PC-9 (cell line): ENCODE data around the gene RPS10. TPM values are rescaled to one million over a fixed set of nuclear protein-coding genes. Genes with fewer than 3 reads are reported as not detected.

Experiments used
- Bru-seq: library from RNA; stranded (reverse); fragments of 400-500 nt; gene quantifications from one replicate; lab custom pipeline; 2021; lab: Mats Ljungman, UMichigan
- BruChase-seq, 2 experiments: library from RNA; stranded (reverse); fragments of 400-500 nt; gene quantifications; one replicate each; lab custom pipeline; 2021; lab: Mats Ljungman, UMichigan
- BruUV-seq: library from RNA; stranded (reverse); fragments of 400-500 nt; replicated peaks from 2 replicates; lab custom pipeline; 2021; lab: Mats Ljungman, UMichigan
- CTCF ChIA-PET: fragments of 300-600 bp; sonication (Branson Sonifier 250); formaldehyde crosslinking; loops from one replicate; lab custom pipeline; 2022; ENCODE audit warnings: antibody characterized with exemption; lab: Charles Lee
- POLR2A ChIA-PET: fragments of 300-600 bp; sonication (Branson Sonifier 250); formaldehyde crosslinking; loops from one replicate; lab custom pipeline; 2022; ENCODE audit warnings: antibody characterized with exemption; ENCODE audit not compliant: unreplicated experiment; lab: Charles Lee
- DNase-seq, 2 experiments: peaks; one replicate each; pipeline versions ENCODE4 v3.0.0 to v3.0.0-alpha.2; 2015 to 2022; ENCODE audit warnings: mixed read lengths in 1 of 2
- H2AFZ ChIP-seq: fragments of 200-600 bp; sonication (generic); 2 replicates; pipeline ENCODE4 v1.8.1; 2017; ENCODE audit warnings: antibody characterized with exemption
- H3F3A ChIP-seq: fragments of 200-600 bp; sonication (generic); 2 replicates; pipeline ENCODE4 v1.8.1; 2017; ENCODE audit warnings: antibody characterized with exemption, mild to moderate bottlenecking, low read depth; ENCODE audit not compliant: insufficient read depth
- H3K27ac ChIP-seq: fragments of 200-600 bp; sonication (generic); 2 replicates; pipeline ENCODE4 v1.6.1; 2016; ENCODE audit warnings: mixed run types
- H3K27me3 ChIP-seq: fragments of 200-600 bp; sonication (generic); 2 replicates; pipeline ENCODE4 v1.6.1; 2016; ENCODE audit warnings: low read depth, mixed run types; ENCODE audit not compliant: insufficient read depth
- H3K36me3 ChIP-seq: fragments of 200-600 bp; sonication (generic); 2 replicates; pipeline ENCODE4 v1.6.1; 2016; ENCODE audit warnings: low read depth, mixed run types
- H3K4me1 ChIP-seq: fragments of 200-600 bp; sonication (generic); replicated peaks from 2 replicates; pipeline ENCODE4 v1.6.1; 2016; ENCODE audit warnings: mixed run types; ENCODE audit not compliant: insufficient read depth
- H3K4me2 ChIP-seq: fragments of 200-600 bp; sonication (generic); 2 replicates; pipeline ENCODE4 v1.6.1; 2017; ENCODE audit warnings: mixed run types
- H3K4me3 ChIP-seq: fragments of 200-600 bp; sonication (generic); 2 replicates; pipeline ENCODE4 v1.6.1; 2016; ENCODE audit warnings: mixed run types
- H3K79me2 ChIP-seq: fragments of 200-600 bp; sonication (generic); 2 replicates; pipeline ENCODE4 v1.6.1; 2017; ENCODE audit warnings: low read depth, mixed run types
- H3K9me2 ChIP-seq: fragments of 200-600 bp; sonication (generic); 2 replicates; pipeline ENCODE4 v1.8.1; 2017; ENCODE audit warnings: mild to moderate bottlenecking; ENCODE audit not compliant: insufficient read depth
- H3K9me3 ChIP-seq: fragments of 200-600 bp; sonication (generic); 2 replicates; pipeline ENCODE4 v1.8.1; 2016; ENCODE audit warnings: low read depth; ENCODE audit not compliant: insufficient read depth
- H4K20me1 ChIP-seq: fragments of 200-600 bp; sonication (generic); 2 replicates; pipeline ENCODE4 v1.8.1; 2017; ENCODE audit not compliant: insufficient read depth
- CTCF ChIP-seq: fragments of 200-600 bp; sonication (generic); conservative IDR thresholded peaks from 2 replicates; pipeline ENCODE4 v1.6.1; 2017; ENCODE audit warnings: mixed run types, antibody characterized with exemption, mild to moderate bottlenecking, moderate library complexity
- EZH2 ChIP-seq: fragments of 200-600 bp; sonication (generic); IDR thresholded peaks from 2 replicates; pipeline ENCODE4 v1.8.0; 2017; ENCODE audit warnings: antibody characterized with exemption, low read depth
- intact Hi-C: fragments of 100-400 bp; cut with micrococcal nuclease; formaldehyde crosslinking; loops from one replicate; pipeline ENCODE4 v1.10.0; 2022; ENCODE audit not compliant: unreplicated experiment
- long read RNA-seq: library from polyadenylated mRNA; stranded (forward); transcript quantifications from one replicate; pipeline ENCODE4 v2.0.0, GENCODE V29; 2022
- total RNA-seq: library from RNA; stranded (reverse); gene quantifications from 2 replicates; pipeline ENCODE4 v1.2.3, GENCODE V29; 2021

RPS10 gene
- total RNA-seq (1,786 and 2,008 TPM in 2 replicates), Bru-seq, nascent RNA (percentile 98 among the genes with signal in this experiment), BruChase-seq, experiment 1, labeled RNA remaining after a 2-hour chase (percentile 96 among the genes with signal in this experiment), BruChase-seq, experiment 2, labeled RNA remaining after a 6-hour chase (percentile 96 among the genes with signal in this experiment)
- long read RNA-seq, transcript RPS10-209 (6 exons, 588 nt): major isoform, 488 of 616 reads
- long read RNA-seq, transcript RPS10-206 (6 exons, 781 nt): minor isoform, 78 of 616 reads
- long read RNA-seq, partial matches to known transcripts: 50 of 616 reads
- long read RNA-seq, other reads (novel, unspliced or antisense): 0 of 616 reads

- H4K20me1 ChIP-seq: peaks cover 44% of the 10 kb centered on the region
- TF ChIP-seq EZH2 (no peak), CTCF (no peak)
- peaks cover 26% of the 10 kb centered on the region; the same call in 1 of the 2 replicates for H3K4me1 ChIP-seq
- H3K27ac ChIP-seq: peak within 1 kb of the TSS; percentile 88
- H3K4me2 ChIP-seq: peak within 1 kb of the TSS; percentile 92
- peaks cover 53% of the 10 kb centered on the region for H3F3A ChIP-seq
- intact Hi-C loops: no loop called here
- no peaks in the 10 kb centered on the region for H3K9me2 ChIP-seq
- H3K4me3 ChIP-seq: peak within 1 kb of the TSS; percentile 94
- peak; percentile 68 to 94 for DNase-seq
- BruUV-seq: TSS peak; percentile 50
- H3K79me2 ChIP-seq: peaks cover 50% of the 10 kb centered on the region
- H3K36me3 ChIP-seq: peaks cover 41% of the 10 kb centered on the region
- peaks cover 3% of the 10 kb centered on the region; the same call in 1 of the 2 replicates for H3K9me3 ChIP-seq
- no peaks in the 10 kb centered on the region for H3K27me3 ChIP-seq
- ChIA-PET CTCF (interaction anchor here (0.5 to 0.7 kb wide), 3 partner anchors 115 to 1351 kb away, joined by 3 to 7 read pairs (median 4); partner anchors contain the start of gene CLPSL2), POLR2A (interaction anchor here (0.6 to 0.7 kb wide), 5 partner anchors 12 to 1059 kb away, joined by 3 to 10 read pairs (median 5); partner anchors contain the start of gene HMGA1)
- H2AFZ ChIP-seq: peak within 1 kb of the TSS; percentile 91
Observed at GRCh38 chr6:34425498-34426410, at the start of gene RPS10. Gene RPS10 (minus strand): TSS chr6:34426069. CDS start chr6:34425221, 848 bp downstream.

GRCh38 chr6:34475238-34475682 is 49.4 kb upstream of the RPS10 start:
- no peak overlapping the region for H3K4me2 ChIP-seq
- ChIA-PET CTCF (interaction anchor here (0.9 kb wide), 1 partner anchor 13 kb away, joined by 3 read pairs; no protein-coding TSS in a partner anchor), POLR2A (interaction anchor here (0.6 kb wide), 1 partner anchor 13 kb away, joined by 3 read pairs; no protein-coding TSS in a partner anchor)
- no peaks in the 10 kb centered on the region for H3K9me3 ChIP-seq
- no peaks in the 10 kb centered on the region for H3K79me2 ChIP-seq
- H3K27me3 ChIP-seq: no peaks in the 10 kb centered on the region
- H4K20me1 ChIP-seq: no peaks in the 10 kb centered on the region
- intact Hi-C loops: no loop called here
- no TSS peak for BruUV-seq
- no peak overlapping the region for H2AFZ ChIP-seq
- no peak overlapping the region for H3K4me3 ChIP-seq
- H3K4me1 ChIP-seq: peaks cover 6% of the 10 kb centered on the region; the same call in 1 of the 2 replicates
- no peaks in the 10 kb centered on the region for H3K9me2 ChIP-seq
- peaks cover 6% of the 10 kb centered on the region; the same call in 1 of the 2 replicates for H3F3A ChIP-seq
- no peak overlapping the region for H3K27ac ChIP-seq
- H3K36me3 ChIP-seq: no peaks in the 10 kb centered on the region
- TF ChIP-seq EZH2 (no peak), CTCF (no peak)
- no peak for DNase-seq

GRCh38 chr6:34474754-34475153 is 48.9 kb upstream of the RPS10 start:
- Histone ChIP-seq H4K20me1 (no peaks in the 10 kb centered on the region), H3K27me3 (no peaks in the 10 kb centered on the region)

More at GRCh38 chr6:34474754-34475153, 48.9 kb upstream of the RPS10 start:
- ChIA-PET CTCF (no interaction called here), POLR2A (interaction anchor here (0.6 kb wide), 1 partner anchor 12 kb away, joined by 3 read pairs; no protein-coding TSS in a partner anchor)
- H3F3A ChIP-seq: peaks cover 6% of the 10 kb centered on the region; the same call in 1 of the 2 replicates
- intact Hi-C loops: no loop called here
- H3K9me3 ChIP-seq: no peaks in the 10 kb centered on the region
- no peak for DNase-seq
- no peak overlapping the region for H3K27ac ChIP-seq
- H3K79me2 ChIP-seq: no peaks in the 10 kb centered on the region
- TF ChIP-seq CTCF (no peak), EZH2 (no peak)
- peaks cover 6% of the 10 kb centered on the region; the same call in 1 of the 2 replicates for H3K4me1 ChIP-seq
- H3K36me3 ChIP-seq: no peaks in the 10 kb centered on the region
- no peaks in the 10 kb centered on the region for H3K9me2 ChIP-seq
- H2AFZ ChIP-seq: no peak overlapping the region
- H3K4me3 ChIP-seq: no peak overlapping the region
- no peak overlapping the region for H3K4me2 ChIP-seq
- BruUV-seq: no TSS peak
